ENCODE data around the gene LGR5. TPM values are rescaled to one million over a fixed set of nuclear protein-coding genes. Genes with fewer than 3 reads are reported as not detected.

The LGR5 gene
- total and polyA plus RNA-seq, 2 of the 4 experiments (the other 2 are of a cell fraction) = not detected

DNA sequence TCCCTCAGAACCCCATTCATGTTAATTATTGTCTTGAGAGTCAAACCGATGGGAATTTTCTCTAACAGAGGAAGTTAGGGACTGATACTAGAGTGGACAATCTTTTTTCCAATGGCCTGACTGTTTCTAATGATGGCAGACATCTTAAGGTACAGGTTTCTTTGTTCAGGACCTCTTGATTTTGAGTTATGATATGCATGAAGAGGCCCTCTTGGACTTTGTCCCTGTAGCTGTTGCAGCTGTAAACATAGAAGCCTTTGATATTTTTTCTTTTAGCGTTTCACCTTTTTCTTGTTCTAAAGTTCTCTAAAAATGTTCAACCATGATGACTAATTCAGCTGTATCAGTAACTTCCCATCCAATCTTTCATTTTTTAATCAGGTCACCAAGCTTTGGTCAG is 53.0 kb downstream of the LGR5 start:
- intact Hi-C loops (cut with micrococcal nuclease) (no loop called here), dilution Hi-C loops (cut with HindIII; ENCODE audit: low sequenced_read_pairs, unreplicated experiment) (no loop called here), in situ Hi-C loops (cut with MboI; ENCODE audit: low sequenced_read_pairs) (no loop called here)
- Histone ChIP-seq H2AFZ (replicated peaks; ENCODE audit: low read length, poor library complexity) (no peak overlapping the region), H3K14ac (replicated peaks; ENCODE audit: low read depth, low read length) (no peak overlapping the region), H3K4me1 (ENCODE audit: control insufficient read depth, insufficient read depth, low read length) (no peaks in the 10 kb centered on the region), H3K23ac (ENCODE audit: low read depth, low read length) (no peak overlapping the region), H2BK20ac (ENCODE audit: low read depth, low read length) (no peak overlapping the region), H3K9me1 (ENCODE audit: insufficient read depth, low read length) (no peaks in the 10 kb centered on the region), H2BK15ac (ENCODE audit: low read depth, low read length) (no peak overlapping the region), H3K4me3 (ENCODE audit: insufficient read depth, low read depth, low read length) (no peak overlapping the region), H4K91ac (ENCODE audit: insufficient read depth, low read depth, low read length) (no peak overlapping the region), H3K9me3 (ENCODE audit: control insufficient read depth, insufficient read depth, low read length) (peaks cover 2% of the 10 kb centered on the region; the same call in 1 of the 2 replicates), H4K20me1 (ENCODE audit: insufficient read depth, low read length) (no peaks in the 10 kb centered on the region), H2AK5ac (ENCODE audit: low read depth, low read length) (no peak overlapping the region), H3K18ac (ENCODE audit: low read depth, low read length) (no peak overlapping the region), H3K79me1 (ENCODE audit: low read depth in 1 of 2, low read length in 2 of 2) (no peaks in the 10 kb centered on the region), H2BK5ac (ENCODE audit: low read depth, low read length, poor library complexity, severe bottlenecking) (no peak overlapping the region), H3K27me3 (ENCODE audit: control insufficient read depth, insufficient read depth, low read length) (no peaks in the 10 kb centered on the region; the same call in 1 of the 2 replicates), H4K8ac (ENCODE audit: low read depth in 2 of 2, low read length in 2 of 2) (no peak overlapping the region), H2BK120ac (ENCODE audit: low read depth, low read length) (no peak overlapping the region), H3K4ac (ENCODE audit: low read depth, low read length) (no peak overlapping the region), H3K4me2 (ENCODE audit: low read depth, low read length) (no peak overlapping the region), H2AK9ac (replicated peaks; ENCODE audit: low read depth, low read length, poor library complexity) (no peak overlapping the region), H4K5ac (ENCODE audit: low read depth, low read length) (no peak overlapping the region), H3K56ac (ENCODE audit: extremely low read depth, insufficient read depth, low read length) (no peak overlapping the region), H3K9ac (ENCODE audit: low read depth, low read length) (no peak overlapping the region), H3K36me3 (ENCODE audit: control insufficient read depth, insufficient read depth, low read length) (no peaks in the 10 kb centered on the region), H3K27ac (ENCODE audit: insufficient read depth, low read length) (no peak overlapping the region)
- no peak for ATAC-seq (ENCODE audit: low read depth)
- WGBS, 2 experiments (ENCODE audit: extremely low coverage in 2 of 2, insufficient read length in 1 of 2) = no CpG with 5 or more reads among the region's 2 CpGs
- ChIA-PET CTCF (no interaction called here), POLR2A (ENCODE audit: unreplicated experiment) (no interaction called here)
- no TSS peak for BruUV-seq (replicated peaks)
- TF ChIP-seq NFE2L2 (IDR thresholded peaks at IDR 0.05; ENCODE audit: low read depth, low read length) = no peak
- TF ChIP-seq CEBPB (IDR thresholded peaks at IDR 0.05; ENCODE audit: low read depth, low read length) = no peak
- TF ChIP-seq RAD21 (IDR thresholded peaks at IDR 0.05; ENCODE audit: low read length) = no peak
- TF ChIP-seq RFX5 (IDR thresholded peaks at IDR 0.05; ENCODE audit: low read depth, low read length) = no peak
- TF ChIP-seq, protein P1, sequence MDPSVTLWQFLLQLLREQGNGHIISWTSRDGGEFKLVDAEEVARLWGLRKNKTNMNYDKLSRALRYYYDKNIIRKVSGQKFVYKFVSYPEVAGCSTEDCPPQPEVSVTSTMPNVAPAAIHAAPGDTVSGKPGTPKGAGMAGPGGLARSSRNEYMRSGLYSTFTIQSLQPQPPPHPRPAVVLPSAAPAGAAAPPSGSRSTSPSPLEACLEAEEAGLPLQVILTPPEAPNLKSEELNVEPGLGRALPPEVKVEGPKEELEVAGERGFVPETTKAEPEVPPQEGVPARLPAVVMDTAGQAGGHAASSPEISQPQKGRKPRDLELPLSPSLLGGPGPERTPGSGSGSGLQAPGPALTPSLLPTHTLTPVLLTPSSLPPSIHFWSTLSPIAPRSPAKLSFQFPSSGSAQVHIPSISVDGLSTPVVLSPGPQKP (IDR thresholded peaks at IDR 0.05; ENCODE audit: borderline replicate concordance, low read depth, low read length) = no peak
- TF ChIP-seq POLR2A (IDR thresholded peaks at IDR 0.05; ENCODE audit: low read depth, low read length) = no peak
- no peak for TF ChIP-seq FOS (IDR thresholded peaks at IDR 0.05; ENCODE audit: low read depth, low read length)
- TF ChIP-seq, protein P2, sequence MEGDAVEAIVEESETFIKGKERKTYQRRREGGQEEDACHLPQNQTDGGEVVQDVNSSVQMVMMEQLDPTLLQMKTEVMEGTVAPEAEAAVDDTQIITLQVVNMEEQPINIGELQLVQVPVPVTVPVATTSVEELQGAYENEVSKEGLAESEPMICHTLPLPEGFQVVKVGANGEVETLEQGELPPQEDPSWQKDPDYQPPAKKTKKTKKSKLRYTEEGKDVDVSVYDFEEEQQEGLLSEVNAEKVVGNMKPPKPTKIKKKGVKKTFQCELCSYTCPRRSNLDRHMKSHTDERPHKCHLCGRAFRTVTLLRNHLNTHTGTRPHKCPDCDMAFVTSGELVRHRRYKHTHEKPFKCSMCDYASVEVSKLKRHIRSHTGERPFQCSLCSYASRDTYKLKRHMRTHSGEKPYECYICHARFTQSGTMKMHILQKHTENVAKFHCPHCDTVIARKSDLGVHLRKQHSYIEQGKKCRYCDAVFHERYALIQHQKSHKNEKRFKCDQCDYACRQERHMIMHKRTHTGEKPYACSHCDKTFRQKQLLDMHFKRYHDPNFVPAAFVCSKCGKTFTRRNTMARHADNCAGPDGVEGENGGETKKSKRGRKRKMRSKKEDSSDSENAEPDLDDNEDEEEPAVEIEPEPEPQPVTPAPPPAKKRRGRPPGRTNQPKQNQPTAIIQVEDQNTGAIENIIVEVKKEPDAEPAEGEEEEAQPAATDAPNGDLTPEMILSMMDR (conservative IDR thresholded peaks at IDR 0.05; ENCODE audit: low read depth, low read length) = no peak
- TF ChIP-seq MXI1 (IDR thresholded peaks at IDR 0.05; ENCODE audit: borderline replicate concordance, low read depth, low read length) = no peak
- TF ChIP-seq MAZ (IDR thresholded peaks at IDR 0.05; ENCODE audit: borderline replicate concordance, low read depth, low read length) = no peak
- TF ChIP-seq MAFK (IDR thresholded peaks at IDR 0.05; ENCODE audit: low read depth, low read length) = no peak
- no peak for TF ChIP-seq RCOR1 (IDR thresholded peaks at IDR 0.05; ENCODE audit: insufficient replicate concordance, low read length)
- no peak for TF ChIP-seq SMC3 (IDR thresholded peaks at IDR 0.05; ENCODE audit: low read depth, low read length)
- TF ChIP-seq, protein P3, sequence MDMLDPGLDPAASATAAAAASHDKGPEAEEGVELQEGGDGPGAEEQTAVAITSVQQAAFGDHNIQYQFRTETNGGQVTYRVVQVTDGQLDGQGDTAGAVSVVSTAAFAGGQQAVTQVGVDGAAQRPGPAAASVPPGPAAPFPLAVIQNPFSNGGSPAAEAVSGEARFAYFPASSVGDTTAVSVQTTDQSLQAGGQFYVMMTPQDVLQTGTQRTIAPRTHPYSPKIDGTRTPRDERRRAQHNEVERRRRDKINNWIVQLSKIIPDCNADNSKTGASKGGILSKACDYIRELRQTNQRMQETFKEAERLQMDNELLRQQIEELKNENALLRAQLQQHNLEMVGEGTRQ (IDR thresholded peaks at IDR 0.05; ENCODE audit: low read depth, low read length) = no peak
- no peak for TF ChIP-seq CHD1 (IDR thresholded peaks at IDR 0.05; ENCODE audit: low read depth, low read length)
- no peak for DNase-seq

Data from IMR-90 (cell line).